CD8-positive, alpha-beta memory T cell (primary cell): Measurements from ENCODE around the gene PALMD. TPM values are rescaled to one million over a fixed set of nuclear protein-coding genes. Genes with fewer than 3 reads are reported as not detected.
A peak's percentile ranks its signal among the peaks of the same experiment; 100 is the strongest.

Experiments
- CTCF ChIA-PET: fragments of 350-600 bp; sonication (Branson Sonifier 250); formaldehyde crosslinking; loops from one replicate; lab custom pipeline; 2021; ENCODE audit warnings: antibody characterized with exemption; lab: Charles Lee
- POLR2A ChIA-PET: fragments of 350-600 bp; sonication (Branson Sonifier 250); formaldehyde crosslinking; loops from one replicate; lab custom pipeline; 2021; ENCODE audit warnings: antibody characterized with exemption; lab: Charles Lee
- DNase-seq, 5 donors: peaks; one replicate each; pipeline versions ENCODE4 v3.0.0 to v3.0.0-alpha.2; 2020 to 2022; ENCODE audit warnings: mixed read lengths in 1 of 5
- H3K27ac ChIP-seq: one replicate; pipeline ENCODE4 v1.7.0; 2013; ENCODE audit warnings: low read depth, mild to moderate bottlenecking, low read length, moderate library complexity
- H3K27me3 ChIP-seq: 2 replicates; pipeline ENCODE4 v1.7.0; 2013; ENCODE audit warnings: low read length, mild to moderate bottlenecking; ENCODE audit not compliant: insufficient read depth, poor library complexity, severe bottlenecking
- H3K36me3 ChIP-seq: 2 replicates; pipeline ENCODE4 v1.7.0; 2013; ENCODE audit warnings: mild to moderate bottlenecking, low read length, moderate library complexity; ENCODE audit not compliant: insufficient read depth
- H3K4me1 ChIP-seq: 2 replicates; pipeline ENCODE4 v1.7.0; 2013; ENCODE audit warnings: mild to moderate bottlenecking, low read length, moderate library complexity; ENCODE audit not compliant: insufficient read depth
- H3K4me3 ChIP-seq: 2 replicates; pipeline ENCODE4 v1.7.0; 2013; ENCODE audit warnings: mild to moderate bottlenecking, low read length
- H3K9me3 ChIP-seq: 2 replicates; pipeline ENCODE4 v1.7.0; 2013; ENCODE audit warnings: mild to moderate bottlenecking, low read length
- H3K27ac Mint-ChIP-seq, 8 donors: one replicate each; pipeline ENCODE4 v1.8.0; 2020 to 2021; ENCODE audit warnings: mixed read lengths in 8 of 8, mild to moderate bottlenecking in 6 of 8, inconsistent platforms in 3 of 8, moderate library complexity in 3 of 8
- H3K27me3 Mint-ChIP-seq, 2 donors: one replicate each; pipeline ENCODE4 v1.8.0; 2020 to 2021; ENCODE audit warnings: mixed read lengths in 2 of 2, mild to moderate bottlenecking in 1 of 2, moderate library complexity in 1 of 2
- H3K36me3 Mint-ChIP-seq, 3 donors: one replicate each; pipeline ENCODE4 v1.8.0; 2020 to 2021; ENCODE audit warnings: mixed read lengths in 3 of 3, inconsistent platforms in 1 of 3, mild to moderate bottlenecking in 1 of 3
- H3K4me1 Mint-ChIP-seq, 3 donors: one replicate each; pipeline ENCODE4 v1.8.0; 2020 to 2021; ENCODE audit warnings: mixed read lengths in 3 of 3, inconsistent platforms in 1 of 3, mild to moderate bottlenecking in 1 of 3
- H3K4me3 Mint-ChIP-seq, 7 donors: one replicate each; pipeline ENCODE4 v1.8.0; 2020 to 2021; ENCODE audit warnings: mixed read lengths in 7 of 7, mild to moderate bottlenecking in 6 of 7, moderate library complexity in 4 of 7, inconsistent platforms in 2 of 7
- H3K9me3 Mint-ChIP-seq, 5 donors: one replicate each; pipeline ENCODE4 v1.8.0; 2020 to 2022; ENCODE audit warnings: mixed read lengths in 5 of 5, mild to moderate bottlenecking in 3 of 5, moderate library complexity in 2 of 5, inconsistent platforms in 1 of 5
- polyA plus RNA-seq: library from polyadenylated mRNA; unstranded; fragments of 300-500 nt; fragmentation: Illumina TruSeq; gene quantifications from one replicate; pipeline ENCODE4 v1.2.3, GENCODE V29; 2021
- total RNA-seq, 2 experiments: library from RNA; stranded (reverse); gene quantifications; one replicate each; pipeline ENCODE4 v1.2.3, GENCODE V29; 2021

PALMD gene
- total and polyA plus RNA-seq, 3 experiments from 2014 or later = not detected

DNA sequence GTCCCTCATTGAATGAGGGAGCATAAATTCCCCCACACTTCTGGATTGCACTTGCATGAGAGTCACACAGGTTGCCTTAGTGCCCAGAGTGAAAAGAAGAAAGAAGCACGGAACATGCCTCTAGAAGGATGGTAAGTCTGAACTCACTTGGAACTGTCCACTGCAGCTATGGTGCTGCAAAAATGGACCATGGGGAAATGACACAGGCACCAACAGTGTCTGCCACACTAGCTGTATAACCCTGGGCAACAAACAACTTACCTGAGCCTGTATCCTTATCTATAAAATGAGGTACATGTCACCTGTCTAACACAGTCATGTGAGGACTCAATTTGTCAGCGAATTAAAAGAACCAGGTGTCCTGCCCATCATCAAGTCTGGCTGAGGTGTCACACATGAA lies 50.7 kb downstream of the PALMD start:
- Histone ChIP-seq H3K36me3 (no peaks in the 10 kb centered on the region), H3K9me3 (no peaks in the 10 kb centered on the region), H3K4me3 (no peak overlapping the region), H3K27ac (no peak overlapping the region), H3K27me3 (no peaks in the 10 kb centered on the region), H3K4me1 (no peaks in the 10 kb centered on the region)
- no peaks in the 10 kb centered on the region for H3K9me3 Mint-ChIP-seq
- ChIA-PET POLR2A (no interaction called here), CTCF (interaction anchor here (1.0 to 1.5 kb wide), 2 partner anchors 10 to 11 kb away, joined by 3 to 4 read pairs; no protein-coding TSS in a partner anchor)
- no peak overlapping the region for H3K4me3 Mint-ChIP-seq
- H3K36me3 Mint-ChIP-seq = no peaks in the 10 kb centered on the region
- no peaks in the 10 kb centered on the region for H3K4me1 Mint-ChIP-seq
- DNase-seq = no peak
- peaks cover 0 to 53% of the 10 kb centered on the region in 2 donors for H3K27me3 Mint-ChIP-seq
- no peak overlapping the region for H3K27ac Mint-ChIP-seq

DNA sequence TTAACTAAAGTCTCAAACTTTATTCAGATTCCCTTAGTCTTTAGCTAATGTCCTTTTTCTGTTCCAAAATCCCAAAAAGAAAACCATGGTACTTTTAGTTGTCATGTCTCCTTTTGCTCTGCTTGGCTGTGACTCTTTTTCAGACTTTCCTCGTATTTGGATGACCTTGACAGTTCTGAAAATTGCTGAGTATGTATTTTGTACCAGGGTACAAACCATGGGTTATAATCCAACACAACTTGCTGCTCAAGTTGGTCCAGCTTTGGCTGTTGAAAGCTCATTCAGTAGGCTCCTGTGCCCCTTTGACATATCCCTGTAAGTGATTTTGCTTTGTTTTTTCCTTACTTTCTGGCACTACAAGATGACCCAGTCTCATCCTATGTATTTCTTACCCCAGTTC lies 51.7 kb downstream of the PALMD start:
- POLR2A ChIA-PET = interaction anchor here (0.6 kb wide), 1 partner anchor 31 kb away, joined by 3 read pairs; no protein-coding TSS in a partner anchor

DNA sequence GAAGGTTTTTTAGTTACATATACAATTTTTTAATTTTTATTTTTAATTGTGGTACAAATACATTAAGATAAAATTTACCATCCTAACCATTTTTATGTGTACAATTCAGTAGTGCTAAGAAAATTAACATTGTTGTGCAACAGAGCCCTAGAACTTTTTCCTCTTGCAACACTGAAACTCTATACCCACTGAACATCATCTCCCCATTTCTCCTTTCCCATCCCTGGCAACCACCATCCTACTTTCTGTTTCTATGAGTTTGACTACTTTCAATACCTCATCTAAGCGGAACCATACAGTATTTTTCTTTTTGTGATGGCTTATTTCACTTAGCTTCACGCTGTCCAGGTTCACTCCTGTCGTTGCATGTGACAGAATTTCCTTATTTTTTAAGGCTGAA lies 54.1 kb downstream of the PALMD start:
- Mint-ChIP-seq H3K9me3 (no peaks in the 10 kb centered on the region), H3K4me3 (no peak overlapping the region), H3K4me1 (peaks cover 11 to 15% (median 15%) of the 10 kb centered on the region in 3 donors), H3K27me3 (peaks cover 7 to 52% of the 10 kb centered on the region in 2 donors), H3K36me3 (no peaks in the 10 kb centered on the region), H3K27ac (no peak overlapping the region)
- Histone ChIP-seq H3K27ac (no peak overlapping the region), H3K9me3 (no peaks in the 10 kb centered on the region), H3K4me3 (no peak overlapping the region), H3K27me3 (no peaks in the 10 kb centered on the region), H3K36me3 (no peaks in the 10 kb centered on the region), H3K4me1 (peaks cover 8% of the 10 kb centered on the region)
- POLR2A ChIA-PET = no interaction called here
- CTCF ChIA-PET = no interaction called here
- no peak for DNase-seq

More for the DNA sequence above, 51.7 kb downstream of the PALMD start:
- CTCF ChIA-PET = no interaction called here
- H3K4me3 Mint-ChIP-seq = no peak overlapping the region
- H3K27ac Mint-ChIP-seq = no peak overlapping the region
- Histone ChIP-seq H3K4me3 (no peak overlapping the region), H3K36me3 (no peaks in the 10 kb centered on the region), H3K9me3 (no peaks in the 10 kb centered on the region), H3K4me1 (no peaks in the 10 kb centered on the region), H3K27me3 (no peaks in the 10 kb centered on the region), H3K27ac (no peak overlapping the region)
- peaks cover 7 to 55% of the 10 kb centered on the region in 2 donors for H3K27me3 Mint-ChIP-seq
- no peaks in the 10 kb centered on the region for H3K36me3 Mint-ChIP-seq
- H3K4me1 Mint-ChIP-seq = no peaks in the 10 kb centered on the region
- no peak for DNase-seq
- H3K9me3 Mint-ChIP-seq = no peaks in the 10 kb centered on the region

DNA sequence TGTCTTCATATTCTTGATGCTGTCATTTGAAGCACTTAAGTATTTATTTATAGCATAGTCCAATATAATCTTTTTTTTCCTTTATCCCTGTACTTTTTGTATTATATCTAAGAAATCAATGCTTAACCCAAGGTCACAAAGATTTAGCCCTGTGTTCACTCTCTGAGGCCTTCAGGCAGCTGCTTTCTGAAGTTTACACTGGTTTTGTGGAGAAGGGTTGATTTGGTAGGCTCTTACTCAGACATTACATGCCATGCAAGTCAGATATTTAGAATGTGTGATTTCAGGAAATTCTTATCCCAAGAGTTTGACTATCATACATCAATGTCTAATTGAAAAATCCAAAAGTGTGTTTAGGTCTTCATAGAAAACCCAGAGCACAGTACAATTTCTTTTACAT lies 56.3 kb downstream of the PALMD start:
- H3K27me3 Mint-ChIP-seq = peaks cover 7 to 39% of the 10 kb centered on the region in 2 donors

DNA sequence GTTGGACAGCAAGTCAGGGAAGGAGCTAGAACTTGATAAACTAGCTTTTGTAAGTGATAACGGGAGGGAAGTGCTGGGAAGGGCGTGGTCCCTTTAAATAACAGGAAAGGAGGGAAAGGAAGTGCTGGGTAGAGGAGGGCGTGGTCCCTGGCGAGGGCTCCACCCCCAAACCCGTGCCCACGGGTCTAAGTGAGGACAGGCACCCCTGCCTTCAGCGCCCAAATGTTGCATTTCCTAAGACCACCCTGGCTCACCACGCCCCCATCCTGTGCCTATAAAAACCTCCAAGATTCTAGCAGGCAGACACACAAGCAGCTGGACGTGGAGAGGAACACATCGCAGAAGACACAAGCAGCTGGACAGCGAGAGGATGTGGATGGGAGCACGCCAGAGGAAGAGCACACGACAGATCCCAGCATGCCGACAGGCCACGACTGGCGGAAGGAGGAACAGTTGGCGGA lies 58.5 kb downstream of the PALMD start:
- Histone ChIP-seq H3K4me1 (peaks cover 8% of the 10 kb centered on the region), H3K9me3 (no peaks in the 10 kb centered on the region), H3K4me3 (no peak overlapping the region), H3K36me3 (no peaks in the 10 kb centered on the region), H3K27ac (no peak overlapping the region), H3K27me3 (no peaks in the 10 kb centered on the region)
- H3K4me1 Mint-ChIP-seq = peaks cover 11 to 20% (median 19%) of the 10 kb centered on the region in 3 donors
- H3K9me3 Mint-ChIP-seq = no peaks in the 10 kb centered on the region
- H3K4me3 Mint-ChIP-seq = peak overlapping the region in 1 of 7 donors; percentile 49
- ChIA-PET POLR2A (no interaction called here), CTCF (interaction anchor here (1.4 to 2.2 kb wide), 2 partner anchors 10 to 20 kb away, joined by 3 to 7 read pairs; no protein-coding TSS in a partner anchor)
- H3K27me3 Mint-ChIP-seq = peaks cover 7 to 24% of the 10 kb centered on the region in 2 donors
- H3K36me3 Mint-ChIP-seq = peaks cover 0 to 3% (median 0%) of the 10 kb centered on the region in 3 donors
- DNase-seq = no peak
- no peak overlapping the region for H3K27ac Mint-ChIP-seq

More for the DNA sequence above, 56.3 kb downstream of the PALMD start:
- Mint-ChIP-seq H3K27ac (no peak overlapping the region), H3K4me1 (peaks cover 11 to 20% (median 19%) of the 10 kb centered on the region in 3 donors), H3K4me3 (no peak overlapping the region), H3K9me3 (no peaks in the 10 kb centered on the region), H3K36me3 (no peaks in the 10 kb centered on the region)
- H3K27me3 ChIP-seq = no peaks in the 10 kb centered on the region
- ChIA-PET POLR2A (no interaction called here), CTCF (no interaction called here)
- H3K9me3 ChIP-seq = no peaks in the 10 kb centered on the region
- H3K36me3 ChIP-seq = no peaks in the 10 kb centered on the region
- H3K4me3 ChIP-seq = no peak overlapping the region
- no peak overlapping the region for H3K27ac ChIP-seq
- no peak for DNase-seq
- H3K4me1 ChIP-seq = peaks cover 8% of the 10 kb centered on the region

DNA sequence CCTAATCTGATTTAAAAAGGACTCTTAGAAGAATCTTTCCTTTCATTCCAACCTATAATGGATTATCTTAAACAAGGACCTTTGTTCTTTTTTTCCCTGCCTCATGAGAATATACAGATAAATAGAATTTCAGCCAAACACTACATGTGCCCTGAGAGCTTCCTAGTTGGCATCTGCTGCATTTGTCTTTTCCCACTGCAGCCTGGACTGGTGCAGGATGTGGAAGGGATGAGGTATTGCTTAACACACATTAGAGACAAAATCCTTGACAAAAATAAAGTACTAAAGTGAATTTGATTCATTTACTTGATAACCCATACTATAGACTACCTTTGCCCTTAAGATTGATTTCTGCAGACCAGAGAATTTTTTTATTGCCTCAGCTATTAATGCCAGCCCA lies 59.5 kb downstream of the PALMD start:
- Histone ChIP-seq H3K4me3 (no peak overlapping the region), H3K4me1 (peaks cover 8% of the 10 kb centered on the region), H3K27ac (no peak overlapping the region), H3K27me3 (no peaks in the 10 kb centered on the region), H3K36me3 (no peaks in the 10 kb centered on the region), H3K9me3 (no peaks in the 10 kb centered on the region)
- Mint-ChIP-seq H3K27me3 (peaks cover 7 to 16% of the 10 kb centered on the region in 2 donors), H3K4me1 (peaks cover 13 to 22% (median 22%) of the 10 kb centered on the region in 3 donors), H3K27ac (peak overlapping the region in 1 of 8 donors; percentile 36), H3K4me3 (peak overlapping the region in 1 of 7 donors; percentile 3), H3K36me3 (peaks cover 0 to 3% (median 0%) of the 10 kb centered on the region in 3 donors), H3K9me3 (no peaks in the 10 kb centered on the region)
- no peak for DNase-seq
- ChIA-PET CTCF (interaction anchor here (1.4 to 2.2 kb wide), 2 partner anchors 11 to 21 kb away, joined by 3 to 7 read pairs; no protein-coding TSS in a partner anchor), POLR2A (no interaction called here)

DNA sequence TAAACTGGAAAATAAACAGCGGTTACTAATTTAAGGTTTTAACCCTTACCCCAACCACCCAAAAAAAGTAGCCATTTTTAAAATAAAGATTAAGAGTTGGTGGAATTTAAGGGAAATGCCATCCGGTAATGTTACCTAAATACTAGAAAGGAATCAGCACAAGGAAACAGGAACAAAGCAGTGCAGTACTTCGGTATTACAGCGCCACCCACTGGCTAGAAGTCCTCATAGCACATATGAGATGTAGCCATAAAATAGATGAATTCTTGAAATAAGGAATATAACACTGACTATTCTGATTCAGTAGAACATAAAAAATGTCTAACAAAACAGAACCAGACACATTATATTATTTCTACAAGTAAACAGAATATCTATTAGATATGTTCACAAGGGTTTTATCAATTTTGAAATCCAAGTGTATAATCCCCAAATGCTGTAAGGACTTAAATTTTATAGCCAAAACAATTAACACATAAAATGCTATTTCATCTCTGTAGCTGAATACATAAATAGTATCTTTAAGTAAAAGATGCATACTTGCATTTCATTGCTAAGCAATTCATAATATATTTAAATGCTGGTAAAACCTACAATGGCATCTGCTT lies 61.7 kb downstream of the PALMD start:
- CTCF ChIA-PET = interaction anchor here (1.3 kb wide), 1 partner anchor 12 kb away, joined by 3 read pairs; no protein-coding TSS in a partner anchor

DNA sequence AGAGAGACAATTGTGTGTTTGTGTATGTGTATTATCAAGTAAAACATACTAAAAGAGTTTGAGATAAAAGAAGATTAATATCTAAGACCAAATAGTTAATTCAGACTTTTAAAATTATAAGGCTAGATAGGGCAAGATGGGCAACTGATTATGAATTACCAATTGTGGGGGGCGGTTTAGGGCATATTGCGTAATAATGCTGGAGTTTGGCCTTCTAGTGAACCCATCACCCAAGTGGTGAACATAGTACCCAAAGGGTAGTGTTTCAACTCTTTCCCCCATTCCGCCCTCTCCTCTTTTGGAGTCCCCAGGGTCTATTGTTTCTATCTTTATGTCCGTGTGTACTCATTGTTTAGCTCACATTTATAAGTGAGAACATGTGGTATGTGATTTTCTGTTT lies 65.1 kb downstream of the PALMD start:
- Mint-ChIP-seq H3K27me3 (peaks cover 0 to 2% of the 10 kb centered on the region in 2 donors), H3K36me3 (peaks cover 0 to 4% (median 3%) of the 10 kb centered on the region in 3 donors), H3K4me1 (peaks cover 2 to 4% (median 3%) of the 10 kb centered on the region in 3 donors), H3K9me3 (no peaks in the 10 kb centered on the region), H3K27ac (no peak overlapping the region), H3K4me3 (no peak overlapping the region)
- Histone ChIP-seq H3K27ac (no peak overlapping the region), H3K4me1 (no peaks in the 10 kb centered on the region), H3K4me3 (no peak overlapping the region), H3K9me3 (no peaks in the 10 kb centered on the region), H3K36me3 (no peaks in the 10 kb centered on the region), H3K27me3 (no peaks in the 10 kb centered on the region)
- CTCF ChIA-PET = no interaction called here
- POLR2A ChIA-PET = no interaction called here
- no peak for DNase-seq

More for the DNA sequence above, 61.7 kb downstream of the PALMD start:
- H3K9me3 Mint-ChIP-seq = no peaks in the 10 kb centered on the region
- H3K36me3 ChIP-seq = no peaks in the 10 kb centered on the region
- H3K27ac ChIP-seq = no peak overlapping the region
- DNase-seq = peak in 4 of 5 donors; percentile 4 to 58 (median 33)
- H3K4me1 Mint-ChIP-seq = peaks cover 13 to 23% (median 23%) of the 10 kb centered on the region in 3 donors
- H3K27me3 Mint-ChIP-seq = no peaks in the 10 kb centered on the region
- H3K9me3 ChIP-seq = no peaks in the 10 kb centered on the region
- no peak overlapping the region for H3K4me3 ChIP-seq
- H3K4me3 Mint-ChIP-seq = no peak overlapping the region
- no peak overlapping the region for H3K27ac Mint-ChIP-seq
- H3K27me3 ChIP-seq = no peaks in the 10 kb centered on the region
- peaks cover 8% of the 10 kb centered on the region for H3K4me1 ChIP-seq
- peaks cover 0 to 3% (median 0%) of the 10 kb centered on the region in 3 donors for H3K36me3 Mint-ChIP-seq
- POLR2A ChIA-PET = no interaction called here
